ENCODE data around the gene RASIP1.
"Not testable (repeated sequence)": the region's sequence is repeated elsewhere in the genome, so short reads cannot be mapped to it uniquely, and the experiment has no call there.

The RASIP1 gene, protein sequence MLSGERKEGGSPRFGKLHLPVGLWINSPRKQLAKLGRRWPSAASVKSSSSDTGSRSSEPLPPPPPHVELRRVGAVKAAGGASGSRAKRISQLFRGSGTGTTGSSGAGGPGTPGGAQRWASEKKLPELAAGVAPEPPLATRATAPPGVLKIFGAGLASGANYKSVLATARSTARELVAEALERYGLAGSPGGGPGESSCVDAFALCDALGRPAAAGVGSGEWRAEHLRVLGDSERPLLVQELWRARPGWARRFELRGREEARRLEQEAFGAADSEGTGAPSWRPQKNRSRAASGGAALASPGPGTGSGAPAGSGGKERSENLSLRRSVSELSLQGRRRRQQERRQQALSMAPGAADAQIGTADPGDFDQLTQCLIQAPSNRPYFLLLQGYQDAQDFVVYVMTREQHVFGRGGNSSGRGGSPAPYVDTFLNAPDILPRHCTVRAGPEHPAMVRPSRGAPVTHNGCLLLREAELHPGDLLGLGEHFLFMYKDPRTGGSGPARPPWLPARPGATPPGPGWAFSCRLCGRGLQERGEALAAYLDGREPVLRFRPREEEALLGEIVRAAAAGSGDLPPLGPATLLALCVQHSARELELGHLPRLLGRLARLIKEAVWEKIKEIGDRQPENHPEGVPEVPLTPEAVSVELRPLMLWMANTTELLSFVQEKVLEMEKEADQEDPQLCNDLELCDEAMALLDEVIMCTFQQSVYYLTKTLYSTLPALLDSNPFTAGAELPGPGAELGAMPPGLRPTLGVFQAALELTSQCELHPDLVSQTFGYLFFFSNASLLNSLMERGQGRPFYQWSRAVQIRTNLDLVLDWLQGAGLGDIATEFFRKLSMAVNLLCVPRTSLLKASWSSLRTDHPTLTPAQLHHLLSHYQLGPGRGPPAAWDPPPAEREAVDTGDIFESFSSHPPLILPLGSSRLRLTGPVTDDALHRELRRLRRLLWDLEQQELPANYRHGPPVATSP

DNA sequence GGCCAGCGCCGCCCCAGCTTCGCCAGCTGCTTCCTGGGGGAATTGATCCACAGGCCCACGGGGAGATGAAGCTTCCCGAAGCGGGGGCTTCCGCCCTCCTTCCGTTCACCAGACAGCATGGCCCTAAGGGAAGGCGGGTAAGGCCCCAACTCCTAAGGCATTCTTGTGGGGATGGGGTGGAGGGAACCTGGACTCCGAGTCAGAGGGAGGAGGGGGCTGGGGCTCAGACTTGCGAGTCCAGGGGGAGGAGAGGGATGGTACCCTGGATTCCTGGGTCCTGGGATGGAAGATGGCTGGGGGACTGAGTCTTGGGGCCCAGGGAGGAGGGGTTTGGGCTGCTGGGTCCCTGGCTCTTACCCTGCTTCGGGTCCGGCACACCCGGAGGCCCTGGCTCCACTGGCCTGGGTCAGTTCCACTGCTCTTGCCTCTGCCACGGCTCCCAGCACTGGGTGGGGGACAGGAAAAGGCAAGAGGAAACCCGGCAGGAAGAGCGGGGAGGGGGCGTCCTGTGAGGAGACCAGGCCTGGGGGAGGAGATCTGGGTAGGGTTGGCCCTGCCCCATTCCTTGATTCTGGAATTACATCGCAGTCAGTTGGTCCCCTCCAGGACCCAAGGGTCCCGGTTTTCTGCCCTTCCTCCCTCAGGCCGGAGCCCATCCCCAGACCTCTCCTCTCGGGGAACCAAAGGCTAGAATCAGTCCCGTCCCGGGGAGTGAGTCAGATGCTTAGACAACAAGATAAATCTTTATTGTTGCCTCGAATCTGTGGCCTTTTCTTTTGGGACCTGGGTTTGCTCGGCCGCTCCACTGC lies at the start of gene RASIP1:
RASIP1 (minus strand) TSS at position 447 of the 809 bp plus-strand sequence; CDS start at position 119, 328 bp downstream.
- no peak for DNase-seq

DNA sequence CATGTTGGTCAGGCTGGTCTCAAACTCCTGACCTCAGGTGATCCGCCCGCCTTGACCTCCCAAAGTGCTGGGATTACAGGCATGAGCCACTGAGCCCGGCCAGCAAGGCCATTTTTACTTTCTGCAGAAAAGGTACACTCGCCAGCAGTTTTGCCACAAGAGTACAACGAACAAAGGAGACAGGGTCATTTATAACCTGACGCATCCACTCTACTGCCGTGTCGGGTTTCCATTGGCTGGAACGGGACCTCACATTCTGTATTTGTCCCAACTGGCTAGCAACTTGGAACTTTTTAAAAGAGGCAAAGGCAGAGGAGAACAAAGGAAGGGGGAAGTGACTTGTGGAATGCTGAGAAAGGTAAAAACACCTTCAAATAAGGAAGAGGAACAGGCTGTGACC lies 46.9 kb upstream of the RASIP1 start:
- not testable (repeated sequence) for DNase-seq

DNA sequence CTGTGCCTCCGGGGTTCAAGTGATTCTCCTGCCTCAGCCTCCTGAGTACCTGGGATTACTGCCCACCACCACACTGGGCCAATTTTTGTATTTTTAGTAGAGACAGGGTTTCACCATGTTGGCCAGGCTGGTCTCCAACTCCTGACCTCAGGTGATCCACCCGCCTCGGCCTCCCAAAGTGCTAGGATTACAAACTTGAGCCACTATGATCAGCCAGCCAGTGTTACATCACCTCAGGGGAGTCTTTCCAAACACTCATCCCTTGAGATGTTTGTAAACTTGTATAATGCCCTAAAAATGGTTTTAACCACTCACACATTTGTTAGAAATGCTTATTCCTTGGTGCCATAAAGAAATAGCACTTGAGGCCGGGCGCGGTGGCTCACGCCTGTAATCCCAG lies 46.0 kb upstream of the RASIP1 start:
- not testable (repeated sequence) for DNase-seq

DNA sequence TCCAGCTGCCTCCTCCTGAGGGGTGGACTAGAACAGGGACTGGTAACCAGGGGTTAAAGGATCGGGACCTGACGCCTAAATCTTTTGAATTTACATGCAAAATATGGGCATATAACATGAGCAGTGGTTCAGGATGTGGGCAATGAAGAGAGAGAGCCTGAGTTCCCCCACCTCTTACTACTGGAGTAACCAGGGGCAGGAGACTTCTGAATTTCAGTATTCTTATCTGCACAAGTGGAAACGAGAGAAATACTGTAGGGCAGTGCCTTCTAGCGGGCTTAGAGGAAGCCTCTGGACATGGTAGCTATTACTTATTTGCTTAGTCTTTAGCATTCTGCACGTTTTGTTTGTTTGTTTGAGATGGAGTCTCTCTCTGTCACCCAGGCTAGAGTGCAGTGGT lies 44.1 kb upstream of the RASIP1 start:
- DNase-seq: peak; percentile 34

DNA sequence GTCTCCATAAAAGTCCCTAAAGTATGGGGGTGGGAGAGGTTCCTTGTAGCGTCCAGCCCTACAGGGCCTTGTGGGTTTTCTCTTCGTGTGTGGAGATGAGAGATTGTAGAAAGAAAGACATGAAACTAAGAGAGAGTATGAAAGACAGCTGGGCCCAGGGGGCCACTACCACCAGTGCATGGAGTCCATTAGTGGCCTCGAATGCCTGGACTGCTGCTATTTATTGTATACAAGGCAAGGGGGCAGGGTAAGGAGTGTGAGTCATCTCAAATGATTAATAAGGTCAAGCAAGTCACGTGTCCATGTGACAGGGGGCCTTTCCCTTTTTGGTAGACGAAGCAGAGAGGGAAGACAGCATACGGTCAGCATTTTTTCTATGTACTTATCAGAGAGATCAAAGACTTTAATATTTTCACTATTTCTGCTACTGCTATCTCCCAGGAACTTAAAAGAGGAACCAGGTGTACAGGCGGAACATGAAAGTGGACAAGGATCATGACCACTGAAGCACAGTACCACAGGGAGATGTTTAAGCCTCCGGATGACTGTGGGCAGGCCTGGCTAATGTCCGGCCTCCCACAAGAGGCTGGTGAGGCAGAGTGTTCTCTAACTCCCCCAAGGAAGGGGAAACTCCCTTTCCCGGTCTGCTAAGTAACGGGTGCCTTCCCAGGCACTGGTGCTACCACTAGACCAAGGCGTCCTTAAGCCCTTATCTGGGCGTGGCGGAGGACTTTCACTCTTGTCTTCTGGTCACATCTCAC lies 40.4 kb upstream of the RASIP1 start:
- DNase-seq: no peak

DNA sequence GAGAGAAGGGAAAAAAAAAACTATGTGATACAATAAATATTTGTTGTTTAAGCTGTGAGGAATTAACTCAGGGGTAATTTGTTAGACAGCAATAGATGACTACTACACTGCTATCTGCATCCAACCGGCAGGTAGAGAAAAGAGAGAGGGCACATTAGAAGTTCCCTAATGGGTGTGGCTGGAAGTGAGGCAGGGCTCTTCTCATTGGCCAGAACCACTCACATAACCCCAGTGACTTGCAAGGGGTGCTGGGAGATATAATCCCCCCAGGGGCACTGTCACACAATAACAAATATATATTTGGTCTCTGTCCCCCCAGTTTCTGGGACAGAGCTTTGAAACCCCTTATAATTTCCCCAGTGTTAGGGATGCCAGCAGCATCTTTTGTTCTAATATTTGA lies 39.2 kb upstream of the RASIP1 start:
- DNase-seq: peak; percentile 9

DNA sequence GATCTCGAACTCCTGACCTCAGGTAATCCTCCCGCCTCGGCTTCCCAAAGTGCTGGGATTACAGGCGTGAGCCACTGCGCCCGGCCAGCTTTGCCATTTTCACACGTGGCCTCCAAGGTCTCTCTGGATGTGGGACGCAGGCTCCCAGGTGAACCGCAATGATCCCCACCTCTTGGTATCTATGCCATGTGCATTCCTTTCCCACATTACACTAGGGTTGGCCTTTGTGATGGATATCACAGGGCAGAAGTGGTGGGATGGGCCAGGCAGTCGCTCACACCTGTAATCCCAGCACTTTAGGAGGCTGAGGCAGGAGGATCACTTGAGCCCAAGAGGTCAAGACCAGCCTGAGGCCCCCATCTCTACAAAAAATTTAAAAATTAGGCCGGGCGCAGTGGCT lies 37.3 kb upstream of the RASIP1 start:
- DNase-seq: no peak

DNA sequence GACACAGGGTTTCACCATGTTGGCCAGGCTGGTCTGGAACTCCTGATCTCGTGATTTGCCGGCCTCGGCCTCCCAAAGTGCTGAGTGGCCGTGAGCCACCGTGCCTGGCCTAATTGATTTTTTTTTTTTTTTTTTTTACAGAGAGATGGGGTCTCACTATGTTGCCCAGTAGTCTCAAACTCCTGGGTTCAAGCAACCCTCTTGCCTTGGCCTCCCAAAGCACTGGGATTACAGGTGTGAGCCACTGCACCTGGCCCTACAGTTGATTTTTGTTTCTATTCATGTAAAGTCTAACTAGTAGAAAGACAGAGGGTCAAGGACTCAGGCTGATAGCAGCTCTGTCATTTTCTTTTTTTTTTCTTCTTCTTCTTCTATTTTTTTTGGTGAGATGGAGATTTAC lies 36.7 kb upstream of the RASIP1 start:
- no peak for DNase-seq

DNA sequence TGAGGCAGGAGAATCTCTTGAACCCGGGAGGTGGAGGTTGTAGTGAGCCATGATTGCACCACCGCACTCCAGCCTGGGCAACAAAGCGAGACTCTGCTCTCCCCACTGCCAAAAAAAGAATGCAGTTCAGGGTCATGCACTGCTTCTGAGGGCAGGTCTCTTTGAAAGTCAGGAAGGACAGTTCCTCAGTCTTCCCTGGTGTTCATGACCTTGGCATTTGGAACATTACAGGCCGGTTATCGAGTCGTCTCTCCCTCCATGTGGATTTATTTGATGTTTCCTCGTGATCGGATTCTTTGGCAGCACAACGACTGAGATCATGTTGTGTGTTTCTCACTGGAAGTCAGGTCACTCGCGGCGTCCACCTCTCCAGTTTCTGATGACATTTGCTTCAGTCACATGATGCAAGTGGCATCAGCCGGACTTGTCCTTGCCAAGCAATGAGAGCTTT lies 32.1 kb upstream of the RASIP1 start:
- DNase-seq: no peak

DNA sequence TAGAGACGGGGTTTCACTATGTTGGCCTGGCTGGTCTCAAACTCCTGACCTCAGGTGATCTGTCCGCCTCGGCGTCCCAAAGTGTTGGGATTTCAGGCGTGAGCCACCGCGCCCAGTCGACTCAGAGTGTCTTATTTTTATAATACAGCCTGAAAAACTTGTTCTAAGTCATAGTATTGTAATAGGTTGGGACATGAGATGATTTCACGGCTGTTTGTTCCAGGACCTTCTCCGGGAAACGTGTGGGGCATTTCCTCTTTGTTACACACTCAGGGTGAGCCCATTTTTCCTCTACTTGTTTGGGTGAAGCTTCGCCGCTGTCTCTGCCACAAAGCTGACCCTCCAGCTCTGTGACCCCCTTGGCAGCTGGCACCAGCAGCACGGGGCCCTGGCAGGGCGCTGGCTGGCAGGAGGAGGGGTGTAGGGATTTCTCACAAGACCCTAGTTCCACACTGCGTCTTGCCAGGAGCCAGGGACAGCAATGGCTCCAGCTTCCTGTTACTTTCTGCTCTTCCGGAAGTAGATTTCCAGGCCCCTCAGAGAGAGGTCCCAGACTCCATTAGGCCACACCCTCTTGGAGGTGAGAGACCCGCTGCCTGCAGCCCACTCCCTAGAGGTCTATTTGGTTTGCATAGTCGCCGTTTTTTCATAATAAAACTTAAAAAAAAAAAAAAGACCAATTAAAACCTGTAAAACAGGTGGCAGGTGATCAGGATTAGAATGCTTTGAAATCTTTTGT lies 30.5 kb upstream of the RASIP1 start:
- no peak for DNase-seq

DNA sequence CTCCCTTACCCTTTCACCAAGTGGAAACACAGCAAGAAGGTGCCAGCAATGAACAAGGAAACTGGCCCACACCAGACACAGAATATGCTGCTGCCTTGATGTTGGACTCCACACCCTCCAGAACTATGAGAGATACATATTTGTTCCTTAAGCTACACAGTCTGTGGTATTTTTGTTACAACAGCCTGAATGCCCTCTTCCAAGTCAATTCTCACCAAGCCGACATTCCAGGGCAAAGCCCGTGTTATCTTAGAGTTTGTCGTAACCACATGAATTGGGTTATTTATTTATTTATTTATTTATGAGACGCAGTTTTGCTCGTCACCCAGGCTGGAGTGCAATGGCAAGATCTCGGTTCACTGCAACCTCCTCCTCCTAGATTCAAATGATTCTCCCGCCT lies 29.9 kb upstream of the RASIP1 start:
- DNase-seq: no peak

DNA sequence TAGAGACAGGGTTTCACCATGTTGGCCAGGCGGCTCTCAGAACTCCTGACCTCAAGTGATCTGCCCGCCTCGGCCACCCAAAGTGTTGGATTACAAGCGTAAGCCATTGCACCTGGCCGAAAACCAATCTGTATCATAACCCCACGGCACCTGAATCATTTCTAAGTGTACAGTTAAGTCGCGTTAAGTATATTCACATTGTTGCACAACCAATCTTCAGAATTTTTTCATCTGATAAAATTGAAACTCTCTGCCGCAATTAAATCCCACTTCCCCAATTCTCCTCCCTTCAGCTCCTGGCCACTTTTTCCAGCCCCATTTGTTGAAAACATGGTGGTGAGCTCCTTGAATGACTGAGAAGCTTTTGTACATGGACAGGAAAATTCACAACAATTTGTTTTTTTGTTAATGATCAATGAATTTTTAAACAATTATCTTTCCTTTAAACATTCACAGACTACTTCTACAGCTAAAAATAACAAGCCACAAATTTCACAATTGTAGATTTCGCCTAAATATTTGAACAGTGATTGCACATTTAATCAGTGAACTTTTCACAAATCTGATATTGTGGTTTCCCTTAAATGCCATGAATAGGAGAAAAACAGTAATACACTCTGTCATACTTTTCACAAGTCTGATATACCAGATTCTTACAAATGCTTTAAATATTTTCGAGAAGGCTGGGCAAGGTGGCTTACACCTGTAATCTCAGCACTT lies 28.7 kb upstream of the RASIP1 start:
- no peak for DNase-seq

DNA sequence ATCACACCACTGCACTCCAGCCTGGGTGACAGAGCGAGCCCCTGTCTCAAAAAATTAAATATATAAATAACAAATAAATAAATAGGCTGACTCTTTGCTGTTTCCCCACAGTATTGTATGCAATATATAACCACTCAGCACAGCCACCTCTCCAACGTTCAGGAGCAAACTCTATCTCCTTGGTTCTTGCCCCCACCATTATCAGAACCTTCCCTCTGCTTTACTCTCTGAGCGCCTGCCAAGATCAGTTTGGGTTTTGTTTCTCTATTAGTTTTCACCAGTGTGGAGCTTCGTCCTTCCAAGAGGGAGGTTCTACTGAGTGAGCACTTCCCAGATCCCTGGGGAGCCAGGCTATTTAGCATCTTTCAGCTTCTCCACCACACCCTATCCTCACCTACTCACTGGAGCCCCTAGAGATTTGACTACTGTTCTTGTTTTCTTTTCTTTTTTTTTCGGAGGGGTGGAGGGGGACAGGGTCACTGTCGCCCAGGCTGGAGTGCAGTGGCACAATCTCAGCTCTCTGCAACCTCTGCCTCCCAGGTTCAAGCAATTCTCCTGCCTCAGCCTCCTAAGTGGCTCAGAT lies 27.9 kb upstream of the RASIP1 start:
- DNase-seq: not testable (repeated sequence)

DNA sequence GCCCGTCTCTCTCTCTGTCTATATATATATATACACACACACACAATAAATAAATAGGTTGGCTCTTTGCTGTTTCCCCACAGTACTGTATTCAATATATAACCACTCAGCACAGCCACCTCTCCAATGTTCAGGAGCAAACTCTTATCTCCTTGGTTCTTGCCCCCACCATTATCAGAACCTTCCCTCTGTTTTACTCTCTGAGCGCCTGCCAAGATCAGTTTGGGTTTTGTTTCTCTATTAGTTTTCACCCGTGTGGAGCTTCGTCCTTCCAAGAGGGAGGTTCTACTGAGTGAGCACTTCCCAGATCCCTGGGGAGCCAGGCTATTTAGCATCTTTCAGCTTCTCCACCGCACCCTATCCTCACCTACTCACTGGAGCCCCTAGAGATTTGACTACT lies 25.4 kb upstream of the RASIP1 start:
- not testable (repeated sequence) for DNase-seq

DNA sequence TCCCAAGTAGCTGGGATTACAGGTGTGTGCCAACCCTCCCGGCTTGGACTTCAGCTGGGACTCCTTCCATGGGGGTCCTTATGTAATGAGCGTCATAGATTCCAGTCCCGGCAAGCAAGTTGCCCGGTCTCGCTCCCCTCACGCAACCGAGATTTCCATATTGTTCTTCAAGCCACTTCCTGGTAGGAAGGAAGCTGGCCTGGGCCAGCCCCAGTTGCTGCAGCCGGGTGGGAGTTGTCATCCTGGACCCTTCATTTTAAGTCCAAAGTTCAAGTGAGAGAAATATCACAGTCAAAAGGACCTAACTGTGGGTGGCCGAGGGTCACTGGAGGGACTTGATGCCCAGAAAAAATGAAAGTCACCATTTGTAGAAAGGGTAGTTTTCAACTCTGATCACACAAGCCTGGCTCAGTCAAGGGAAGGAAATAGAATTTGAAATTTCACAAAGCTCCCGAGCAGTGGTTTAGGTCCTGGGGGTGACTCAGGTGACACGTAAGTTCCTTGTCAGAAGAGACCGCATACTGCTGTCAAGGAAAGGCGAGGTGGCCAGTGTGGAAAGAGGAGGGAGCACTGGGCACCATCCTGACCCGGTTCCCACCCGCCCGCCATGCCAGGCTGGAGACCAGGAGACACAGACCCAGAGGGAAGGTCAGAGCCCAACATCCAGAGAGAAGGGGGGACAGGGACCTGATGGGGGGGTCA lies 20.2 kb upstream of the RASIP1 start:
- no peak for DNase-seq

DNA sequence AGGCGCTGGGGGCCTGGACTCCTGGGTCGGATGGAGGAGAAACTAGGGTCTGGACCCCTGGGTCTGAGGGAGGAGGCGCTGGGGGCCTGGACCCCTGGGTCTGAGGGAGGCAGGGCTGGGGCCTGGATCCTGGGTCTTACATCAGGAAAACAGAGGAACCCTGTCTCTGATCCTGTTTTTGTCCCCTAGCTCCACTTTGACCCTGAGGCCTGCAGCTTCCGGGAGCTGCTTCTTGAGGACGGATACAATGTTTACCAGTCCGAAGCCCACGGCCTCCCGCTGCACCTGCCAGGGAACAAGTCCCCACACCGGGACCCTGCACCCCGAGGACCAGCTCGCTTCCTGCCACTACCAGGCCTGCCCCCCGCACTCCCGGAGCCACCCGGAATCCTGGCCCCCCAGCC lies 17.3 kb upstream of the RASIP1 start:
- DNase-seq: no peak

DNA sequence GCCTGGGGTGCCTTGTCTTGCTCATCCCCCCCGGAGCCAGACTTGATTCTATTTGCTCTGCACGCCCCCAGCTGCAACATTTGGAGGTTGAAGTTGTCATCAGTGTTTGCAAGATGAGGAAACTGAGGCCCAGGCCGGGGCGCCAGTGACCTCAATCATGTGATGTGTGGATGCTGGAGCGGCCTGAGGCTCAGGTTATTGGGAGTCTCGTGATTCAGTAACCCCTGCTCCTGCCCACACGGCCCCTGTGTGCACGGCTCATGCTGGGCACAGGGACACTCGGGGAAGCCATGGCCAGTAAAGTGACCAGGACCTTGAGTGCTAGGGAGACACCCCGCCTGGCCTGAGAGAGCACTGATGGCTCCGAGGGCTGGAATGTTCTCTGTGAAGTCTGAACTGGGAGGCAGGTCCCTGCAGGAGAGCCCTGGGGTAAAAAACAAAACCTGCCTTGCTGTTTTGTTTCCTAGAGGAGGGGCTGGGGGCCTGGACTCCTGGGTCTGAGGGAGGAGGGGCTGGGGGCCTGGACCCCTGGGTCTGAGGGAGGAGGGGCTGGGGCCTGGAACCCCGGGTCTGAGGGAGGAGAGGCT lies 16.8 kb upstream of the RASIP1 start:
- no peak for DNase-seq

DNA sequence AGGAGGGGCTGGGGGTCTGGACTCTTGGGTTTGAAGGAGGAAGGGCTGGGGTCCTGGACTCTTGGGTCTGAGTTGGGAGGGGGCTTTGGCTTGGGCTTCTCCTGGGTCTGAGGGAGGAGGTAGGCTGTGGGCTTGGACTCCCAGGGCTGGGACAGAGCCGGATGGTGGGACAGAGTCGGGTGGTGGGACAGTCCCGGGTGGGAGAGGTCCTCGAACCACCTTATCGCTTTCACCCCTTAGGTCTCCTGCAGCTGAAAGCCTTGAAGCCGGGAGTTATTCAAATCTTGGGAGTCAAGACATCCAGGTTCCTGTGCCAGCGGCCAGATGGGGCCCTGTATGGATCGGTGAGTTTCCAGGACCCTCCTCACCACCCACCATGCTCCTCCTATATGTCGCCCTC lies 16.3 kb upstream of the RASIP1 start:
- no peak for DNase-seq

DNA sequence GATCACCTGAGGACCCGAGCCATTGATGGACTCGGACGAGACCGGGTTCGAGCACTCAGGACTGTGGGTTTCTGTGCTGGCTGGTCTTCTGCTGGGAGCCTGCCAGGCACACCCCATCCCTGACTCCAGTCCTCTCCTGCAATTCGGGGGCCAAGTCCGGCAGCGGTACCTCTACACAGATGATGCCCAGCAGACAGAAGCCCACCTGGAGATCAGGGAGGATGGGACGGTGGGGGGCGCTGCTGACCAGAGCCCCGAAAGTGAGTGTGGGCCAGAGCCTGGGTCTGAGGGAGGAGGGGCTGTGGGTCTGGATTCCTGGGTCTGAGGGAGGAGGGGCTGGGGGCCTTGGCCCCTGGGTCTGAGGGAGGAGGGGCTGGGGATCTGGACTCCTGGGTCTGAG lies 15.8 kb upstream of the RASIP1 start:
- no peak for DNase-seq
